GM12875 (cell line): ENCODE measurements around the gene TMC6.

ENCODE experiments used
- H3K4me3 ChIP-seq: one replicate; pipeline ENCODE4 v1.5.1; 2011; ENCODE audit warnings: low read depth, low read length, control low read depth
- CTCF ChIP-seq: IDR thresholded peaks from 2 replicates; pipeline ENCODE4 v1.5.1; 2011; ENCODE audit warnings: low read depth, mild to moderate bottlenecking, control low read depth, inconsistent platforms, low read length, moderate library complexity, borderline replicate concordance; ENCODE audit not compliant: insufficient read depth

The TMC6 gene

GRCh38 chr17:78107976-78108725 lies 20.4 kb downstream of the TMC6 start:
- H3K4me3 ChIP-seq, result no peak overlapping the region

GRCh38 chr17:78107457-78107856 lies 21.1 kb downstream of the TMC6 start:
- no peak overlapping the region for H3K4me3 ChIP-seq
- no peak for TF ChIP-seq CTCF

More at GRCh38 chr17:78107976-78108725, 20.4 kb downstream of the TMC6 start:
- TF ChIP-seq CTCF, result no peak

GRCh38 chr17:78106211-78106610 lies 22.3 kb downstream of the TMC6 start:
- no peak for TF ChIP-seq CTCF
- H3K4me3 ChIP-seq, result no peak overlapping the region

GRCh38 chr17:78105551-78105950 lies 23.0 kb downstream of the TMC6 start:
- no peak for TF ChIP-seq CTCF
- no peak overlapping the region for H3K4me3 ChIP-seq

- H3K4me3 ChIP-seq, result no peak overlapping the region
- no peak for TF ChIP-seq CTCF
Observed at GRCh38 chr17:78105101-78105500, 23.5 kb downstream of the TMC6 start.

GRCh38 chr17:78104540-78104941 lies 24.0 kb downstream of the TMC6 start:
- H3K4me3 ChIP-seq, result no peak overlapping the region
- TF ChIP-seq CTCF, result no peak

- TF ChIP-seq CTCF, result no peak
- H3K4me3 ChIP-seq, result no peak overlapping the region
Observed at GRCh38 chr17:78103311-78103710, 25.2 kb downstream of the TMC6 start.
